IMR-90 (cell line): ENCODE results near the gene KLHL17. TPM values are rescaled to one million over a fixed set of nuclear protein-coding genes. Genes with fewer than 3 reads are reported as not detected.

Experiments
- ATAC-seq: fragments of 200-7000 bp; cut with Tn5 transposase; 2 replicates; pipeline ENCODE4 v1.9.1; 2020; ENCODE audit warnings: low read depth, mild to moderate bottlenecking, moderate library complexity
- BruUV-seq: library from RNA; stranded (reverse); fragments of 400-500 nt; replicated peaks from 2 replicates; lab custom pipeline; 2021; lab: Mats Ljungman, UMichigan
- CTCF ChIA-PET: fragments of 300-600 bp; formaldehyde crosslinking; extraction: SDS; loops from one replicate; lab custom pipeline; 2021; ENCODE audit warnings: antibody characterized with exemption; lab: Yijun Ruan, JAX
- POLR2A ChIA-PET: fragments of 300-600 bp; sonication (Branson Sonifier 250); formaldehyde crosslinking; loops from one replicate; lab custom pipeline; 2022; ENCODE audit warnings: antibody characterized with exemption; ENCODE audit not compliant: unreplicated experiment; lab: Charles Lee
- DNase-seq: peaks from one replicate; pipeline ENCODE4 v3.0.0; 2013
- H2AFZ ChIP-seq: replicated peaks from 2 replicates; pipeline ENCODE3; 2013; ENCODE audit warnings: low read length, mild to moderate bottlenecking; ENCODE audit not compliant: poor library complexity
- H2AK5ac ChIP-seq: 2 replicates; pipeline ENCODE4 v1.6.1; 2013; ENCODE audit warnings: low read depth, low read length, inconsistent platforms
- H2AK9ac ChIP-seq: replicated peaks from 2 replicates; pipeline ENCODE3; 2013; ENCODE audit warnings: mild to moderate bottlenecking, low read depth, low read length, moderate library complexity; ENCODE audit not compliant: poor library complexity
- H2BK120ac ChIP-seq: 2 replicates; pipeline ENCODE4 v1.6.1; 2013; ENCODE audit warnings: low read depth, low read length, inconsistent platforms
- H2BK15ac ChIP-seq: 3 replicates; pipeline ENCODE4 v1.6.1; 2013; ENCODE audit warnings: low read depth, low read length, inconsistent platforms
- H2BK20ac ChIP-seq: 2 replicates; pipeline ENCODE4 v1.6.1; 2013; ENCODE audit warnings: low read depth, mild to moderate bottlenecking, inconsistent platforms, low read length, moderate library complexity
- H2BK5ac ChIP-seq: 2 replicates; pipeline ENCODE4 v1.6.1; 2013; ENCODE audit warnings: mild to moderate bottlenecking, low read depth, low read length, inconsistent platforms; ENCODE audit not compliant: poor library complexity, severe bottlenecking
- H3K14ac ChIP-seq: replicated peaks from 2 replicates; pipeline ENCODE4 v1.6.1; 2013; ENCODE audit warnings: low read depth, low read length, inconsistent platforms
- H3K18ac ChIP-seq: 2 replicates; pipeline ENCODE4 v1.6.1; 2013; ENCODE audit warnings: low read depth, low read length, control low read depth
- H3K23ac ChIP-seq: 2 replicates; pipeline ENCODE4 v1.6.1; 2013; ENCODE audit warnings: low read depth, low read length, inconsistent platforms
- H3K27ac ChIP-seq: 2 replicates; pipeline ENCODE4 v1.5.1; 2013; ENCODE audit warnings: mild to moderate bottlenecking, control low read depth, low read length; ENCODE audit not compliant: insufficient read depth
- H3K27me3 ChIP-seq: 2 replicates; pipeline ENCODE4 v1.6.1; 2013; ENCODE audit warnings: low read length; ENCODE audit not compliant: control insufficient read depth, insufficient read depth
- H3K36me3 ChIP-seq: 2 replicates; pipeline ENCODE4 v1.6.1; 2013; ENCODE audit warnings: low read length, mixed read lengths; ENCODE audit not compliant: control insufficient read depth, insufficient read depth
- H3K4ac ChIP-seq: 2 replicates; pipeline ENCODE4 v1.6.1; 2013; ENCODE audit warnings: low read depth, low read length, inconsistent platforms
- H3K4me1 ChIP-seq: 2 replicates; pipeline ENCODE4 v1.6.1; 2013; ENCODE audit warnings: low read length, mixed read lengths; ENCODE audit not compliant: control insufficient read depth, insufficient read depth
- H3K4me2 ChIP-seq: 2 replicates; pipeline ENCODE4 v1.6.1; 2013; ENCODE audit warnings: low read depth, mild to moderate bottlenecking, control low read depth, low read length, moderate library complexity
- H3K4me3 ChIP-seq: 2 replicates; pipeline ENCODE4 v1.5.1; 2013; ENCODE audit warnings: low read depth, mild to moderate bottlenecking, control low read depth, low read length, moderate library complexity; ENCODE audit not compliant: insufficient read depth
- H3K56ac ChIP-seq: 2 replicates; pipeline ENCODE4 v1.6.1; 2013; ENCODE audit warnings: low read length, inconsistent platforms; ENCODE audit not compliant: insufficient read depth; ENCODE audit errors: extremely low read depth
- H3K79me1 ChIP-seq, 2 experiments: 2 replicates each; pipeline ENCODE4 v1.6.1; 2013; ENCODE audit warnings: low read length in 2 of 2, inconsistent platforms in 1 of 2, low read depth in 1 of 2
- H3K9ac ChIP-seq: 2 replicates; pipeline ENCODE4 v1.6.1; 2013; ENCODE audit warnings: low read depth, low read length, control low read depth
- H3K9me1 ChIP-seq: 2 replicates; pipeline ENCODE4 v1.6.1; 2013; ENCODE audit warnings: low read length, inconsistent platforms; ENCODE audit not compliant: insufficient read depth
- H3K9me3 ChIP-seq: 2 replicates; pipeline ENCODE4 v1.6.1; 2013; ENCODE audit warnings: low read length; ENCODE audit not compliant: control insufficient read depth, insufficient read depth
- H4K20me1 ChIP-seq: 2 replicates; pipeline ENCODE4 v1.6.1; 2013; ENCODE audit warnings: low read length, inconsistent platforms; ENCODE audit not compliant: insufficient read depth
- H4K5ac ChIP-seq: 2 replicates; pipeline ENCODE4 v1.6.1; 2013; ENCODE audit warnings: mild to moderate bottlenecking, low read depth, low read length, control low read depth
- H4K8ac ChIP-seq, 2 experiments: 2 replicates each; pipeline ENCODE4 v1.6.1; 2013; ENCODE audit warnings: low read depth in 2 of 2, low read length in 2 of 2, control low read depth in 1 of 2, inconsistent platforms in 1 of 2
- H4K91ac ChIP-seq: 2 replicates; pipeline ENCODE4 v1.6.1; 2013; ENCODE audit warnings: low read depth, low read length, inconsistent platforms; ENCODE audit not compliant: insufficient read depth
- CEBPB ChIP-seq: IDR thresholded peaks from 2 replicates; pipeline ENCODE4 v1.6.1; 2012; ENCODE audit warnings: low read depth, low read length, improper control_type of control experiment
- CTCF ChIP-seq: conservative IDR thresholded peaks from 2 replicates; pipeline ENCODE4 v1.5.1; 2012; ENCODE audit warnings: mild to moderate bottlenecking, low read depth, low read length, improper control_type of control experiment
- MAZ ChIP-seq: IDR thresholded peaks from 2 replicates; pipeline ENCODE4 v1.6.1; 2012; ENCODE audit warnings: low read depth, mild to moderate bottlenecking, low read length, improper control_type of control experiment, moderate library complexity, borderline replicate concordance
- NFE2L2 ChIP-seq: fragments of 150-350 bp; IDR thresholded peaks from 2 replicates; pipeline ENCODE4 v1.6.1; 2016; ENCODE audit warnings: low read depth, mild to moderate bottlenecking, low read length
- RAD21 ChIP-seq: IDR thresholded peaks from 2 replicates; pipeline ENCODE4 v1.6.1; 2012; ENCODE audit warnings: low read length, improper control_type of control experiment
- RCOR1 ChIP-seq: IDR thresholded peaks from 2 replicates; pipeline ENCODE4 v1.6.1; 2012; ENCODE audit warnings: mild to moderate bottlenecking, low read length, improper control_type of control experiment; ENCODE audit not compliant: insufficient replicate concordance
- RFX5 ChIP-seq: IDR thresholded peaks from 2 replicates; pipeline ENCODE4 v1.8.0; 2012; ENCODE audit warnings: low read depth, mild to moderate bottlenecking, low read length, moderate library complexity
- SMC3 ChIP-seq: fragments of 150-350 bp; IDR thresholded peaks from 2 replicates; pipeline ENCODE4 v1.6.1; 2016; ENCODE audit warnings: low read depth, mild to moderate bottlenecking, antibody characterized with exemption, low read length, moderate library complexity
- USF2 ChIP-seq: fragments of 150-350 bp; IDR thresholded peaks from 2 replicates; pipeline ENCODE4 v1.6.1; 2017; ENCODE audit warnings: mild to moderate bottlenecking, antibody characterized with exemption, low read length, low read depth
- WGBS, 2 experiments: methylation state at CpG; one replicate each; pipeline versions ENCODE4 v1.1.5 to v1.1.7; 2013; ENCODE audit warnings: missing lambda C conversion rate in 2 of 2; ENCODE audit not compliant: insufficient read length in 1 of 2; ENCODE audit errors: extremely low coverage in 2 of 2; 5-methylcytosine and 5-hydroxymethylcytosine counted together
- dilution Hi-C: fragments of 300-500 bp; cut with HindIII; formaldehyde crosslinking; loops from one replicate; pipeline ENCODE4 v1.14.3; 2018; ENCODE audit warnings: low sequenced_read_pairs; ENCODE audit not compliant: unreplicated experiment
- in situ Hi-C: fragments of 300-500 bp; cut with MboI; formaldehyde crosslinking; loops from 3 replicates; pipeline ENCODE4 v1.14.3; 2019; ENCODE audit warnings: low sequenced_read_pairs, inconsistent platforms, mixed read lengths
- intact Hi-C: fragments of 100-400 bp; cut with micrococcal nuclease; formaldehyde crosslinking; loops from 2 replicates; pipeline ENCODE4 v1.10.0; 2022
- polyA plus RNA-seq, 3 experiments: library from polyadenylated mRNA; depleted of rRNA; stranded (reverse); fragments of >200 nt; gene quantifications; 2 replicates each; pipeline ENCODE4 v1.2.3, GENCODE V29; 2012; ENCODE audit warnings: low replicate concordance in 1 of 3
- total RNA-seq: library from RNA; depleted of rRNA; stranded (reverse); fragments of >200 nt; gene quantifications from 2 replicates; pipeline ENCODE4 v1.2.3, GENCODE V29; 2012

The KLHL17 gene
- total and polyA plus RNA-seq, 2 of the 4 experiments (the other 2 are of a cell fraction), result 3.4 to 41.0 TPM

- no peak overlapping the region for H3K56ac ChIP-seq
- H2AK9ac ChIP-seq, result peak overlapping the region; percentile 89
- peaks cover 9 to 30% of the 10 kb centered on the region in 2 experiments for H3K79me1 ChIP-seq
- H2BK20ac ChIP-seq, result no peak overlapping the region
- no peak overlapping the region for H3K27ac ChIP-seq
- H3K9me1 ChIP-seq, result peaks cover 7% of the 10 kb centered on the region
- DNase-seq (peak; percentile 32), ATAC-seq (peak; percentile 65)
- no peaks in the 10 kb centered on the region for H3K9me3 ChIP-seq
- H2BK120ac ChIP-seq, result no peak overlapping the region
- H4K20me1 ChIP-seq, result peaks cover 17% of the 10 kb centered on the region
- no peak overlapping the region for H3K18ac ChIP-seq
- no peak overlapping the region for H2BK15ac ChIP-seq
- H4K5ac ChIP-seq, result no peak overlapping the region
- H3K4me2 ChIP-seq, result no peak overlapping the region
- H4K91ac ChIP-seq, result no peak overlapping the region
- dilution Hi-C loops, result no loop called here
- intact Hi-C loops, result loop anchor here (1.0 kb wide), 1 partner anchor 47 kb away; no protein-coding TSS in a partner anchor
- no peaks in the 10 kb centered on the region for H3K4me1 ChIP-seq
- H3K36me3 ChIP-seq, result peaks cover 85% of the 10 kb centered on the region
- TF ChIP-seq SMC3 (peak; percentile 57), CTCF (peak; percentile 40), MAZ (no peak), RCOR1 (no peak), RAD21 (peak; percentile 46), RFX5 (no peak), CEBPB (no peak), NFE2L2 (no peak), USF2 (no peak)
- no peaks in the 10 kb centered on the region for H3K27me3 ChIP-seq
- H4K8ac ChIP-seq, result no peak overlapping the region
- no TSS peak for BruUV-seq
- H3K23ac ChIP-seq, result no peak overlapping the region
- in situ Hi-C loops, result no loop called here
- H2AFZ ChIP-seq, result no peak overlapping the region
- ChIA-PET CTCF (no interaction called here), POLR2A (no interaction called here)
- no peak overlapping the region for H3K9ac ChIP-seq
- H2BK5ac ChIP-seq, result no peak overlapping the region
- H3K14ac ChIP-seq, result no peak overlapping the region
- WGBS, 2 experiments, result 100% methylated on average over 3 of the region's 6 CpGs; no CpG with 5 or more reads in 1 of the 2 experiments
- no peak overlapping the region for H3K4me3 ChIP-seq
- H2AK5ac ChIP-seq, result no peak overlapping the region
- no peak overlapping the region for H3K4ac ChIP-seq
Measured at GRCh38 chr1:951364-951763, 9.0 kb upstream of the KLHL17 start.
